Measurements from ENCODE around the gene LDLRAD4.

Gene LDLRAD4

GRCh38 chr18:13615432-13615861 lies 396.9 kb downstream of the LDLRAD4 start:
- no peak for TF ChIP-seq CTCF (IDR thresholded peaks at IDR 0.05; ENCODE audit: extremely low read depth, missing control alignments)
- peak; percentile 40 for DNase-seq (ENCODE audit: low spot score)

- no peak for DNase-seq (ENCODE audit: low spot score)
- TF ChIP-seq CTCF (IDR thresholded peaks at IDR 0.05; ENCODE audit: extremely low read depth, missing control alignments) = no peak
These were observed 397.5 kb downstream of the LDLRAD4 start for GRCh38 chr18:13616041-13616440.

- DNase-seq (ENCODE audit: low spot score) = no peak
- no peak for TF ChIP-seq CTCF (IDR thresholded peaks at IDR 0.05; ENCODE audit: extremely low read depth, missing control alignments)
These were observed 398.0 kb downstream of the LDLRAD4 start for GRCh38 chr18:13616525-13617035.

GRCh38 chr18:13617826-13618515 lies 399.4 kb downstream of the LDLRAD4 start:
- no peak for TF ChIP-seq CTCF (IDR thresholded peaks at IDR 0.05; ENCODE audit: extremely low read depth, missing control alignments)
- DNase-seq (ENCODE audit: low spot score) = no peak

- no peak for DNase-seq (ENCODE audit: low spot score)
- no peak for TF ChIP-seq CTCF (IDR thresholded peaks at IDR 0.05; ENCODE audit: extremely low read depth, missing control alignments)
These were observed 400.3 kb downstream of the LDLRAD4 start for GRCh38 chr18:13618760-13619438.

- no peak for TF ChIP-seq CTCF (IDR thresholded peaks at IDR 0.05; ENCODE audit: extremely low read depth, missing control alignments)
- DNase-seq (ENCODE audit: low spot score) = no peak
These were observed 401.1 kb downstream of the LDLRAD4 start for GRCh38 chr18:13619505-13620205.

GRCh38 chr18:13620206-13620672 lies 401.7 kb downstream of the LDLRAD4 start:
- no peak for TF ChIP-seq CTCF (IDR thresholded peaks at IDR 0.05; ENCODE audit: extremely low read depth, missing control alignments)
- DNase-seq (ENCODE audit: low spot score) = no peak

Measured in GM20000 (cell line).